Pancreas (tissue), 10 donors: ENCODE results near the gene CSF1R. TPM values are rescaled to one million over a fixed set of nuclear protein-coding genes. Genes with fewer than 3 reads are reported as not detected.
A peak's percentile ranks its signal among the peaks of the same experiment; 100 is the strongest.

Experiments
- ATAC-seq, 4 donors: fragments of 200-7000 bp; cut with Tn5 transposase; one replicate each; pipeline versions ENCODE4 v1.8.0 to v1.9.1; 2020; ENCODE audit warnings: mild to moderate bottlenecking in 4 of 4, moderate library complexity in 4 of 4
- DNase-seq, 6 donors: peaks; one replicate each; pipeline ENCODE4 v3.0.0-alpha.2; 2020
- FAIRE-seq: peaks from 2 replicates; lab custom pipeline; 2012; peaks lifted over from hg19 to GRCh38; lab: Jason Lieb, UNC
- H3K27ac ChIP-seq, 4 donors: fragments of 200-600 bp; sonication (generic); 1 replicate in 3 of 4; 2 replicates in 1 of 4; pipeline versions ENCODE4 v1.5.0 to v1.8.0; 2020
- H3K27me3 ChIP-seq, 4 donors: fragments of 200-600 bp; one replicate each; pipeline ENCODE4 v1.8.0; 2021
- H3K36me3 ChIP-seq, 3 donors: fragments of 200-600 bp; sonication (generic) in 1 of 3; one replicate each; pipeline versions ENCODE4 v1.5.0 to v1.8.0; 2020 to 2021
- H3K4me1 ChIP-seq, 3 donors: fragments of 200-600 bp; one replicate each; pipeline ENCODE4 v1.8.0; 2021
- H3K4me3 ChIP-seq, 4 donors: fragments of 200-600 bp; sonication (generic) in 2 of 4; one replicate each; pipeline versions ENCODE4 v1.5.0 to v1.8.0; 2020 to 2021
- H3K9me3 ChIP-seq, 4 donors: fragments of 200-600 bp; one replicate each; pipeline ENCODE4 v1.8.0; 2021
- WGBS, 2 donors: extraction: QIAGEN DNeasy Blood & Tissue Kit; methylation state at CpG; one replicate each; pipeline ENCODE4 v1.1.7; 2013; 5-methylcytosine and 5-hydroxymethylcytosine counted together
- intact Hi-C, 3 donors: fragments of 100-400 bp; cut with DNase I; formaldehyde crosslinking; loops; one replicate each; pipeline versions ENCODE4 v1.11.1 to v1.14.2; 2022
- polyA plus RNA-seq, 2 donors: library from polyadenylated mRNA; stranded (reverse); fragments of 200-250 nt; gene quantifications; one replicate each; pipeline ENCODE4 v1.2.3, GENCODE V29; 2013
- total RNA-seq, 6 donors: library from RNA; stranded (reverse); fragmentation: NEBNext Ultra II Directional in 4 of 6; extraction: Animal tissue kit (Norgen Biotek cat#: 25700) in 4 of 6; gene quantifications; one replicate each; pipeline versions ENCODE4 v1.2.1 to v1.2.4, GENCODE V29; 2021 to 2023
- TF ChIP-seq, protein P1 (sequence below), 4 donors: fragments of 200-600 bp; sonication (generic) in 3 of 4; IDR thresholded peaks; one replicate each; pipeline versions ENCODE4 v1.5.0 to v1.8.0; 2021; ENCODE audit warnings: antibody characterized with exemption in 4 of 4
- donor health status: healthy with polysubstance abuse.
- donor health status: DM: no; HTN: no; CAD: no; lungs with moderate emphysema.
- donor health status: DM: no; HTN: no; CAD: no.
- donor health status: control.
- donor health status: control.
- donor health status: Bipolar disorder and iron deficiency.
- donor health status: DM: yes; HTN: yes; CAD: no.
- donor health status: DM: no; HTN: no; CAD: no.
- donor health status: DM: no; HTN: no; CAD: no.
- donor health status: DM: yes; HTN: yes; CAD: no.

Gene CSF1R
- total and polyA plus RNA-seq, 8 donors = 1.4 to 51.2 (median 4.1) TPM

DNA sequence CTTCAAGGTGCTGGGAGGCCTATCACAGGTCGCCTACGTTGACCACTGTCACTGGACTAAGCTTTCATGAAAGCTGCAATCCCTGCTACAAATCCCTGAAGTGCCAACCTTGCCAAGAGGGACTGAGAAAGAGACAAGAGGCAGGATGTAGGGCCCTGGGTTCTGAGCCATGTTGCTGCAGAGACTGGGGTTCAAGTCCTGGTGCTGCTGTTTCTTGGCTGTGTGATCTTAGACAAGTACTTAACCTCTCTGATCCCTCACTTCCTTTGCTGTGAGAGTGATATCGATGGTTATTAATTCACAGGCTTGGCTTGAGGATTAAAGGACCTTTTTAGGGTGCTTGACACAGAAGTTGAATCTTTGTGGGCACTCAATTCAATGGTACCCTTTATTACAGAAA is 15.5 kb downstream of the CSF1R start:
- Histone ChIP-seq H3K36me3 (no peaks in the 10 kb centered on the region), H3K4me3 (no peak overlapping the region), H3K4me1 (no peaks in the 10 kb centered on the region), H3K27me3 (no peaks in the 10 kb centered on the region), H3K9me3 (no peaks in the 10 kb centered on the region), H3K27ac (no peak overlapping the region)
- no peak for DNase-seq
- 88 to 93% methylated on average over 3 of the region's 3 CpGs for WGBS, 2 donors
- TF ChIP-seq, protein P1, sequence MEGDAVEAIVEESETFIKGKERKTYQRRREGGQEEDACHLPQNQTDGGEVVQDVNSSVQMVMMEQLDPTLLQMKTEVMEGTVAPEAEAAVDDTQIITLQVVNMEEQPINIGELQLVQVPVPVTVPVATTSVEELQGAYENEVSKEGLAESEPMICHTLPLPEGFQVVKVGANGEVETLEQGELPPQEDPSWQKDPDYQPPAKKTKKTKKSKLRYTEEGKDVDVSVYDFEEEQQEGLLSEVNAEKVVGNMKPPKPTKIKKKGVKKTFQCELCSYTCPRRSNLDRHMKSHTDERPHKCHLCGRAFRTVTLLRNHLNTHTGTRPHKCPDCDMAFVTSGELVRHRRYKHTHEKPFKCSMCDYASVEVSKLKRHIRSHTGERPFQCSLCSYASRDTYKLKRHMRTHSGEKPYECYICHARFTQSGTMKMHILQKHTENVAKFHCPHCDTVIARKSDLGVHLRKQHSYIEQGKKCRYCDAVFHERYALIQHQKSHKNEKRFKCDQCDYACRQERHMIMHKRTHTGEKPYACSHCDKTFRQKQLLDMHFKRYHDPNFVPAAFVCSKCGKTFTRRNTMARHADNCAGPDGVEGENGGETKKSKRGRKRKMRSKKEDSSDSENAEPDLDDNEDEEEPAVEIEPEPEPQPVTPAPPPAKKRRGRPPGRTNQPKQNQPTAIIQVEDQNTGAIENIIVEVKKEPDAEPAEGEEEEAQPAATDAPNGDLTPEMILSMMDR (IDR thresholded peaks at IDR 0.05) = no peak
- no peak for ATAC-seq
- FAIRE-seq = no peak
- intact Hi-C loops = no loop called here

DNA sequence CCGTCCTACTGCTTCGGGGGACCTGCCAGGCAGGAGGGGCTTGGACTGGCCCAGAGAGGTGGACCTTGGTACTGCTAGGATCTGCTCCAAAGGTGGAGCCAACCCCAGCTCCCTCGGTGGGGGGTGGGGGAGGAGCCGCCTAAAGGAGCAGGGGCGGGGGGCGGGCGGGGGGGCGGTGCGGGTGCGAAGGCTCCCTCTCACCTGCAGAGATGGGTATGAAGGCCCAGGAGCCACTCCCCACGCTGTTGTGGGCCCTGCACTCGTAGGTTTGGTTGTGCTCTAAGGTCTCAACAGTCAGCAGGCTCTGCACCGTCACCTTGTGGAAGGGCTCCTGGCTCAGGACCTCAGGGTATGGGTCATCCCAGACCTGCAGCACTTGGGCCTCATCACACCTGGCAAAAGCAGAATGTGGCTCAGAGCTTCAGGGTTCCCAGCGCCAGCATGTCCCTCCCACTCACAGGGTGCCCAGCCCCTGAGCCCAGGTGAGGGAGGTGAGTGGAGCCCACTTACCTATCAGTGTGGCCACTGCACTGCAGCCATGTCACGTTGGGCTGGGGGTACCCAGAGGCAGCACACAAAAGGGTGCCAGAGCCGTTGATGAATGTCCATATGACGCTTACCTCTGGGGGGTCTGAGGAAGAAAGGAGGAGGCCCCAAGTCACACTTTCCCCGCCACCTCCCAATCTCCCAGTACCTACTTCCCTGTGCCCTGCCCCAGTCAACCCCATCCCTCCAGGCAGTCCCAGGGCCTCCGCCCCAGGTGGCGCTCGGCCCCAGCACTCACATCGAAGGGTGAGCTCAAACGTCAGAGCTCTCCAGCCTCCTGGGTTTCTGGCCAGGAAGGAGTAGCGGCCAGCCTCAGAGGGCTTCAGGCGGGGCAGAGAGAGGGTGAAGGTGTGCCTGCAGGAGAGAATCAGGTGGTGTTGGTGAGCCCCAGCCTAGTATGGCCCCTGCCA is 16.4 kb downstream of the CSF1R start:
- H3K4me1 ChIP-seq = no peaks in the 10 kb centered on the region
- TF ChIP-seq, protein P1 (IDR thresholded peaks at IDR 0.05) = no peak
- no peaks in the 10 kb centered on the region for H3K9me3 ChIP-seq
- no peaks in the 10 kb centered on the region for H3K27me3 ChIP-seq
- DNase-seq = peak in 1 of 6 donors; percentile 42
- intact Hi-C loops = no loop called here
- H3K4me3 ChIP-seq = no peak overlapping the region
- FAIRE-seq = no peak
- 78 to 79% methylated on average over 24 to 25 of the region's 25 CpGs for WGBS, 2 donors
- no peaks in the 10 kb centered on the region for H3K36me3 ChIP-seq
- ATAC-seq = no peak
- no peak overlapping the region for H3K27ac ChIP-seq

DNA sequence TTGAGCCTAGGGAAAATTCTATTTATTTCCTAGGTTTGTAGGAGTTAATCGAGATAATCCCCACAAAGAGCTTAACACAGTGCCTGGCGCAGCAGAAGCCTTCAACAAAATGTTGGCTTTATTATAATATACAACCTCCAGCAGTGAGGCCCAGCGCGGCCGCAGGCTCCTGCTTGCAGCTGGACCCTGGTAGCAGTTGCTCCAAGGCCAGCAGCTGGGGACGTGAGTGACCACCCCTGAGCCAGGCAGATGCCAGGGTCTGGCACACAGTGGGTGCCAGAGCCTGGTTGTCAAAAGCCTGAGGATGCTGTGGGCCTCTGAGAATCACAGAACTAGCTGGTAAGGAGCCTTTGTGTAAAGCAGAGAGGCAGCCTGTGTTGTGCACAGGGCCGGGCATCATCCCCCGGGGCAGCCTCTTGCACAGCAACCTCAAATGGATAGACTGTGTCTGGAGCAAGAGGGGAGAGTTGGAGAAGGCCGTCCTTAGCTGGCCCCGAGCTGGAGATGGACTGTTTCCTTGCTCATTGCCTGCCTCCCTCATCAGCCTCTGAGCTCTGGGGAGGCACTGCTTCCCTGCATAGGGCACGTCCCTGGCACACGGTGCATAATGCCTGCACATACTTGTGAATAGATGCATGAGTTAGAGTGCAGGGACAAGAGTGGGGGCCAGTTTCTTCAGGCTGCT is 17.3 kb downstream of the CSF1R start:
- peak in 1 of 6 donors; percentile 33 for DNase-seq
- H3K27me3 ChIP-seq = no peaks in the 10 kb centered on the region
- no peak overlapping the region for H3K27ac ChIP-seq
- no peaks in the 10 kb centered on the region for H3K4me1 ChIP-seq
- WGBS, 2 donors = 78 to 87% methylated on average over 12 of the region's 12 CpGs
- no peak for ATAC-seq
- intact Hi-C loops = no loop called here
- TF ChIP-seq, protein P1 (IDR thresholded peaks at IDR 0.05) = no peak
- no peak overlapping the region for H3K4me3 ChIP-seq
- FAIRE-seq = no peak
- no peaks in the 10 kb centered on the region for H3K9me3 ChIP-seq
- no peaks in the 10 kb centered on the region for H3K36me3 ChIP-seq

DNA sequence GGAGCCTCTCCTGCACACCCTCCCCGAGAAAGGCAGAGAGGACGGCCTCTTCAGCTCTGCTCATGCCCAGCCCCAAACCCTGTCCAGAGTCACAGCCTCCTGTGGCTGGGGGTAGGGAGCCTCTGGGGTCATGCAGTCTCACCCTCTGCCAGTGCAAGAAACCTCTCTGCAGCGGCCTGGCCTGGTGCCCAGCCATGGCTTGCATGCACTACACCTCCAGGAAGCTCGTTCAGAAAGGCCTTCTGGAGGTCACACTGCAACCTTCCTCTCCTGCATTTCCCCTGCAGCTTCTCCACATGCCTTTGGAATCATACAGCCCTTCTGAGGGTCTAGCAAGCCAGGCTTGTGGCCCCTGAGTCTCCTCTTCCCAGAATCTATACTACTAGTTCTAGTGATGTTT is 17.9 kb downstream of the CSF1R start:
- no peaks in the 10 kb centered on the region for H3K27me3 ChIP-seq
- DNase-seq (no peak), FAIRE-seq (no peak), ATAC-seq (no peak)
- no peaks in the 10 kb centered on the region for H3K36me3 ChIP-seq
- H3K4me3 ChIP-seq = no peak overlapping the region
- WGBS, 2 donors = 46 to 62% methylated on average over 4 of the region's 4 CpGs
- H3K27ac ChIP-seq = no peak overlapping the region
- TF ChIP-seq, protein P1 (IDR thresholded peaks at IDR 0.05) = no peak
- intact Hi-C loops = no loop called here
- no peaks in the 10 kb centered on the region for H3K9me3 ChIP-seq
- H3K4me1 ChIP-seq = no peaks in the 10 kb centered on the region
